Prostate gland (tissue), 2 donors: ENCODE data around the gene ZNF277.

ENCODE experiments used
- POLR2A ChIP-seq: fragments of 450-650 bp; IDR thresholded peaks from one replicate; pipeline ENCODE4 v1.6.1; 2016; ENCODE audit warnings: antibody characterized with exemption, mild to moderate bottlenecking
- POLR2AphosphoS5 ChIP-seq: sonication (generic); formaldehyde crosslinking; IDR thresholded peaks from one replicate; pipeline ENCODE4 v1.6.1; 2017; ENCODE audit warnings: antibody characterized with exemption
- TF ChIP-seq, protein P1 (sequence below), 4 experiments: fragments of 200-600 bp in 2 of 4; fragments of 450-650 bp in 2 of 4; sonication (generic) in 2 of 4; IDR thresholded peaks; 1 replicate in 3 of 4; 2 replicates in 1 of 4; pipeline ENCODE4 v1.5.1; 2016 to 2019; ENCODE audit warnings: antibody characterized with exemption in 4 of 4, mild to moderate bottlenecking in 2 of 4, moderate library complexity in 2 of 4

DNA sequence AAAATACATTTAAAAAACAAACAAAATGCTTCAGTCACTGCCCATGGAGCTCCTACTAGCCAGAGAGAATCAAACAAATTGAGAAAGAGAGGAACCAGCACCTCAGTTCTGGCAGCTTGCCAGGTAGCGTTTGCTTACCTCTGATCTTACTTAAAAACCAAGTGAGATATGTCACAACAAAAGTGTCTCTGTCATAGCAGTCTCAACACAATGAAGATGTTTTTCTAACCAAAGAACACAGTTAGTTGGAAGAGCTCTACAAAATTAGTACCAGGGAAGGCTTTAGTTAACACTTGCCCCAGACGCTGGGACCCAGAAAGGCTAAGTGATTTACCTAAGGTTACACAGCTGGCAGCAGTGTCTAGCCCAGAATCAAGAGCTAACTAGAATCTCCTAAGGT lies 3.7 kb upstream of the ZNF277 start:
- TF ChIP-seq, protein P1, sequence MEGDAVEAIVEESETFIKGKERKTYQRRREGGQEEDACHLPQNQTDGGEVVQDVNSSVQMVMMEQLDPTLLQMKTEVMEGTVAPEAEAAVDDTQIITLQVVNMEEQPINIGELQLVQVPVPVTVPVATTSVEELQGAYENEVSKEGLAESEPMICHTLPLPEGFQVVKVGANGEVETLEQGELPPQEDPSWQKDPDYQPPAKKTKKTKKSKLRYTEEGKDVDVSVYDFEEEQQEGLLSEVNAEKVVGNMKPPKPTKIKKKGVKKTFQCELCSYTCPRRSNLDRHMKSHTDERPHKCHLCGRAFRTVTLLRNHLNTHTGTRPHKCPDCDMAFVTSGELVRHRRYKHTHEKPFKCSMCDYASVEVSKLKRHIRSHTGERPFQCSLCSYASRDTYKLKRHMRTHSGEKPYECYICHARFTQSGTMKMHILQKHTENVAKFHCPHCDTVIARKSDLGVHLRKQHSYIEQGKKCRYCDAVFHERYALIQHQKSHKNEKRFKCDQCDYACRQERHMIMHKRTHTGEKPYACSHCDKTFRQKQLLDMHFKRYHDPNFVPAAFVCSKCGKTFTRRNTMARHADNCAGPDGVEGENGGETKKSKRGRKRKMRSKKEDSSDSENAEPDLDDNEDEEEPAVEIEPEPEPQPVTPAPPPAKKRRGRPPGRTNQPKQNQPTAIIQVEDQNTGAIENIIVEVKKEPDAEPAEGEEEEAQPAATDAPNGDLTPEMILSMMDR (IDR thresholded peaks at IDR 0.05), result no peak
- no peak for TF ChIP-seq POLR2AphosphoS5
- no peak for TF ChIP-seq POLR2A
